Hepatocyte (in vitro differentiated cells): Measurements from ENCODE around the gene DEAF1. TPM values are rescaled to one million over a fixed set of nuclear protein-coding genes. Genes with fewer than 3 reads are reported as not detected.

ENCODE experiments used
- DNase-seq: peaks from one replicate; pipeline ENCODE4 v3.0.0-alpha.2; 2016; ENCODE audit warnings: low spot score
- H2AFZ ChIP-seq: fragments of 200-600 bp; sonication (generic); 2 replicates; pipeline ENCODE4 v1.6.0; 2016; ENCODE audit warnings: antibody characterized with exemption, mild to moderate bottlenecking
- H3K27ac ChIP-seq: fragments of 200-600 bp; sonication (generic); 2 replicates; pipeline ENCODE4 v1.5.1; 2016; ENCODE audit warnings: mild to moderate bottlenecking
- H3K27me3 ChIP-seq: fragments of 200-600 bp; sonication (generic); 2 replicates; pipeline ENCODE4 v1.6.1; 2016
- H3K36me3 ChIP-seq: fragments of 200-600 bp; sonication (generic); replicated peaks from 2 replicates; pipeline ENCODE4 v1.5.1; 2016; ENCODE audit warnings: low read depth; ENCODE audit not compliant: insufficient read depth
- H3K4me1 ChIP-seq: fragments of 200-600 bp; sonication (generic); 2 replicates; pipeline ENCODE4 v1.5.1; 2016; ENCODE audit warnings: mild to moderate bottlenecking, moderate library complexity; ENCODE audit not compliant: insufficient read depth
- H3K4me2 ChIP-seq: fragments of 200-600 bp; sonication (generic); 2 replicates; pipeline ENCODE4 v1.6.0; 2016
- H3K4me3 ChIP-seq: fragments of 200-600 bp; sonication (generic); 2 replicates; pipeline ENCODE4 v1.5.1; 2016; ENCODE audit warnings: mild to moderate bottlenecking
- H3K79me2 ChIP-seq: fragments of 200-600 bp; sonication (generic); 2 replicates; pipeline ENCODE4 v1.6.0; 2017; ENCODE audit warnings: mild to moderate bottlenecking
- H3K9me2 ChIP-seq: fragments of 200-600 bp; sonication (generic); replicated peaks from 2 replicates; pipeline ENCODE4 v1.6.0; 2017; ENCODE audit warnings: mild to moderate bottlenecking; ENCODE audit not compliant: insufficient read depth
- H3K9me3 ChIP-seq: fragments of 200-600 bp; sonication (generic); 2 replicates; pipeline ENCODE4 v1.5.1; 2016; ENCODE audit warnings: low read depth, mild to moderate bottlenecking
- H4K20me1 ChIP-seq: fragments of 200-600 bp; sonication (generic); 2 replicates; pipeline ENCODE4 v1.6.0; 2016; ENCODE audit warnings: mild to moderate bottlenecking; ENCODE audit not compliant: insufficient read depth, poor library complexity, severe bottlenecking
- CTCF ChIP-seq: fragments of 200-600 bp; sonication (generic); IDR thresholded peaks from 2 replicates; pipeline ENCODE4 v1.5.1; 2016; ENCODE audit warnings: antibody characterized with exemption, mild to moderate bottlenecking; ENCODE audit not compliant: poor library complexity
- EZH2 ChIP-seq: fragments of 200-600 bp; sonication (generic); IDR thresholded peaks from 2 replicates; pipeline ENCODE4 v1.6.1; 2016; ENCODE audit warnings: antibody characterized with exemption, mild to moderate bottlenecking, borderline replicate concordance
- EZH2phosphoT487 ChIP-seq: fragments of 200-600 bp; sonication (generic); IDR thresholded peaks from one replicate; pipeline ENCODE4 v1.6.1; 2018; ENCODE audit warnings: antibody characterized with exemption, mild to moderate bottlenecking, low read depth, moderate library complexity; ENCODE audit not compliant: unreplicated experiment, severe bottlenecking
- WGBS: methylation state at CpG from one replicate; pipeline ENCODE4 v1.1.6; 2016; ENCODE audit warnings: low lambda C conversion rate; ENCODE audit errors: missing lambda C conversion rate; 5-methylcytosine and 5-hydroxymethylcytosine counted together
- polyA plus RNA-seq: library from polyadenylated mRNA; unstranded; fragments of >200 nt; fragmentation: Nextera tagmentation; extraction: Ambion mirVana; gene quantifications from 2 replicates; pipeline ENCODE4 v1.2.1, GENCODE V29; 2016
- total RNA-seq: library from RNA; depleted of rRNA; stranded (reverse); fragments of >200 nt; gene quantifications from 2 replicates; pipeline ENCODE4 v1.2.3, GENCODE V29; 2014

DEAF1 gene
- total and polyA plus RNA-seq, 2 experiments from 2014 or later: 27.2 to 59.1 TPM

DNA sequence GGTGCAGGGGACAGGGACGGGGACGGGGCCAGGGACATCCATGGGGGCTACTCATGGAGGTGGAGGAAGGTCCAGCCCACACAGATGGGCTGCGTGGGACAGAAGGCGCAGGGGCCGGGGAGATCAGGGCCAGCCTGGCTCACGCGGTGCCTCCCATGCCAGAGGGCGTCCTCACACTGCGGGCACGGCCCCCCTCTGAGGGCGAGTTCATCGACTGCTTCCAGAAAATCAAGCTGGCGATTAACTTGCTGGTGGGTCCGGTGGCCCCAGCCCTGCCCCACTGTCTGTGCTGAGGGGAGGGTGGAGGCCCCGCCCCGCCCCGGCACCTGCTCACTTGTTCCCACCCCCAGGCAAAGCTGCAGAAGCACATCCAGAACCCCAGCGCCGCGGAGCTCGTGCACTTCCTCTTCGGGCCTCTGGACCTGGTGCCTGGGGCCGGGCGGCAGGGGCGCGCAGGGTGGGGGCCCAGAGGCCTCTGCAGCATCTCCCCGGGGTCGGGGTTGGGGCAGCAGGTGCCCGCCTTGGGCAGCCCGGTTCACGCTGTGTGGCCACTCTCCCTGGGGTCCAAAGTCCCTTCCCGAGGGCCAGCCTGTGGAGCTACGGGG lies 26.8 kb upstream of the DEAF1 start:
- H3K4me3 ChIP-seq: no peak overlapping the region
- H2AFZ ChIP-seq: no peak overlapping the region
- 88% methylated on average over 29 of the region's 33 CpGs for WGBS
- no peaks in the 10 kb centered on the region for H3K36me3 ChIP-seq
- peaks cover 13% of the 10 kb centered on the region for H3K4me1 ChIP-seq
- no peaks in the 10 kb centered on the region for H3K9me2 ChIP-seq
- DNase-seq: peak; percentile 24
- no peak for TF ChIP-seq CTCF
- no peak for TF ChIP-seq EZH2phosphoT487
- TF ChIP-seq EZH2: no peak
- H4K20me1 ChIP-seq: peaks cover 6% of the 10 kb centered on the region
- no peaks in the 10 kb centered on the region for H3K27me3 ChIP-seq
- H3K79me2 ChIP-seq: peaks cover 19% of the 10 kb centered on the region
- no peaks in the 10 kb centered on the region for H3K9me3 ChIP-seq
- no peak overlapping the region for H3K4me2 ChIP-seq
- H3K27ac ChIP-seq: no peak overlapping the region

DNA sequence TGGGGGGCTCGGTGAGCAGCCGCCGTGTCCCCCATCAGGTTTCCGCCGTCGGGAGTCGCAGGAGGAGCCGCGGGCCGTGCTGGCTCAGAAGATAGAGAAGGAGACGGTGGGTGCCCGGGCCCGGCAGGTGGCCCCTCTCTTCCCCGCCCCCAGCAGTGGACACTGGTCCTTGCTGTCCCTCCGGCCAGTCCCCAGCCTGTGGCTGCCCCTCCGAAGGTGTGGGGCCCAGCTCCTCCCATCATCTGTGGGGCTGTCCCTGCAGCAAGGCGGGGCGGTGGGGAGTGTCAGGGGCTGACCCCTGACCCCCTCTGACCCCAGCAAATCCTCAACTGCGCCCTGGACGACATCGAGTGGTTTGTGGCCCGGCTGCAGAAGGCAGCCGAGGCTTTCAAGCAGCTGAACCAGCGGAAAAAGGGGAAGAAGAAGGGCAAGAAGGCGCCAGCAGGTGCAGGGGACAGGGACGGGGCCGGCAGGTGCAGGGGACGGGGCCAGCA lies 26.3 kb upstream of the DEAF1 start:
- H4K20me1 ChIP-seq: peaks cover 10% of the 10 kb centered on the region
- no peak overlapping the region for H3K27ac ChIP-seq
- H3K4me3 ChIP-seq: no peak overlapping the region
- WGBS: 90% methylated on average over 11 of the region's 28 CpGs
- TF ChIP-seq EZH2 (no peak), EZH2phosphoT487 (no peak), CTCF (no peak)
- H3K9me3 ChIP-seq: no peaks in the 10 kb centered on the region
- no peak for DNase-seq
- peaks cover 24% of the 10 kb centered on the region for H3K79me2 ChIP-seq
- H3K4me2 ChIP-seq: no peak overlapping the region
- no peaks in the 10 kb centered on the region for H3K36me3 ChIP-seq
- H3K27me3 ChIP-seq: no peaks in the 10 kb centered on the region
- no peaks in the 10 kb centered on the region for H3K9me2 ChIP-seq
- peaks cover 7% of the 10 kb centered on the region for H3K4me1 ChIP-seq
- no peak overlapping the region for H2AFZ ChIP-seq

DNA sequence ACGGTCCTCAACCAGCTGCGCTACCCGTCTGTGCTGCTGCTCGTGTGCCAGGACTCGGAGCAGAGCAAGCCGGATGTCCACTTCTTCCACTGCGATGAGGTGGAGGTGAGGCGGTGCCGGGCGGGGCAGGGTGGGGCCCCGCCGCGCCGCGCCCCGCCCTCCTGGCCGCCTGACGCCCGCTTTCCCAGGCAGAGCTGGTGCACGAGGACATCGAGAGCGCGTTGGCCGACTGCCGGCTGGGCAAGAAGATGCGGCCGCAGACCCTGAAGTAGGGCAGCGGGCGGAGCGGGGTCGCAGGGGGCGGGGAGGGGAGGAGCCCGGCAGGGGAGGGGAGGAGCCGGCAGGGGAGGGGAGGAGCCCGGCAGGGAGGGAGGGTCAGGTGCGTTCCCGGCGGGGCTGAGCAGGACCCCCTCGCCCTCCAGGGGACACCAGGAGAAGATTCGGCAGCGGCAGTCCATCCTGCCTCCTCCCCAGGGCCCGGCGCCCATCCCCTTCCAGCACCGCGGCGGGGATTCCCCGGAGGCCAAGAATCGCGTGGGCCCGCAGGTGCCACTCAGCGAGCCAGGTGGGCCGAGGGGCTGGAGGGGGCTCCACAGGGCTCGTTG lies 25.7 kb upstream of the DEAF1 start:
- Histone ChIP-seq H3K36me3 (no peaks in the 10 kb centered on the region), H3K79me2 (peaks cover 25% of the 10 kb centered on the region), H2AFZ (no peak overlapping the region), H3K9me3 (no peaks in the 10 kb centered on the region), H3K4me1 (peaks cover 2% of the 10 kb centered on the region), H3K4me2 (no peak overlapping the region), H3K27ac (no peak overlapping the region), H3K27me3 (no peaks in the 10 kb centered on the region), H4K20me1 (peaks cover 10% of the 10 kb centered on the region), H3K4me3 (no peak overlapping the region), H3K9me2 (no peaks in the 10 kb centered on the region)
- no peak for TF ChIP-seq EZH2phosphoT487
- TF ChIP-seq EZH2: no peak
- no peak for TF ChIP-seq CTCF
- WGBS: 79% methylated on average over 7 of the region's 53 CpGs
- peak; percentile 28 for DNase-seq
